Parathyroid adenoma (tissue), 2 donors: ENCODE measurements around the gene CDKN2D.

Experiments
- H2AFZ ChIP-seq: fragments of 300-600 bp; sonication (generic); one replicate; pipeline ENCODE4 v1.7.0; 2017; ENCODE audit warnings: antibody characterized with exemption, mild to moderate bottlenecking
- H3K27ac ChIP-seq: fragments of 300-600 bp; sonication (generic); one replicate; pipeline ENCODE4 v1.7.0; 2017
- H3K27me3 ChIP-seq: fragments of 300-600 bp; sonication (generic); one replicate; pipeline ENCODE4 v1.7.0; 2017; ENCODE audit warnings: low read length; ENCODE audit not compliant: control insufficient read depth, insufficient read depth
- H3K36me3 ChIP-seq: fragments of 300-600 bp; sonication (generic); one replicate; pipeline ENCODE4 v1.7.0; 2017; ENCODE audit warnings: low read length; ENCODE audit not compliant: control insufficient read depth, insufficient read depth
- H3K4me1 ChIP-seq: fragments of 300-600 bp; sonication (generic); one replicate; pipeline ENCODE4 v1.7.0; 2017; ENCODE audit warnings: control low read depth
- H3K4me2 ChIP-seq: fragments of 300-600 bp; sonication (generic); one replicate; pipeline ENCODE4 v1.7.0; 2017; ENCODE audit warnings: low read length
- H3K4me3 ChIP-seq: fragments of 300-600 bp; sonication (generic); one replicate; pipeline ENCODE4 v1.7.0; 2017; ENCODE audit warnings: low read depth, low read length
- H3K79me2 ChIP-seq: fragments of 300-600 bp; sonication (generic); one replicate; pipeline ENCODE4 v1.7.0; 2017; ENCODE audit warnings: control low read depth
- H3K9ac ChIP-seq: fragments of 300-600 bp; sonication (generic); one replicate; pipeline ENCODE4 v1.7.0; 2017; ENCODE audit warnings: mild to moderate bottlenecking
- H3K9me3 ChIP-seq: fragments of 300-600 bp; sonication (generic); one replicate; pipeline ENCODE4 v1.7.0; 2017; ENCODE audit warnings: low read length; ENCODE audit not compliant: control insufficient read depth
- TF ChIP-seq, protein P1 (sequence below): fragments of 300-600 bp; sonication (generic); IDR thresholded peaks from one replicate; pipeline ENCODE4 v1.7.0; 2017; ENCODE audit warnings: antibody characterized with exemption, mild to moderate bottlenecking
- donor health status: primary hyperparathyroidism.

CDKN2D gene

DNA sequence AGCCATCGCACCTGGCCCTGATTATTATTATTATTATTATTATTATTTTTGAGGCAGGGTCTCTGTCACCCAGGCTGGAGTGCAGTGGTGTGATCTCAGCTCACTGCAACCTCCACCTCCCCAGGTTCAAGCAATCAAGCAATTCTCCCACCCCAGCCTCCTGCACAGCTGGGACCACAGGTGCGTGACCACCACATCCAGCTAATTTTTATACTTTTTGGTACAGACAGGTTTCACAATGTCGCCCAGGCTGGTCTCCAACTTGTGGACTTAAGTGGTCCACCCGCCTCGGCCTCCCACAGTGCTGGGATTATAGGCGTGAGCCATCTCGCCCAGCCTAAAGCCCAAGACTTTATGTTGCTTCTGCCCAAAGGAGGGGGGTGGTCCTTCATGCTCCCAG, 24.4 kb upstream of the CDKN2D start:
- Histone ChIP-seq H3K79me2 (no peaks in the 10 kb centered on the region), H3K4me1 (no peaks in the 10 kb centered on the region), H2AFZ (no peak overlapping the region), H3K27ac (no peak overlapping the region), H3K4me2 (no peak overlapping the region), H3K4me3 (no peak overlapping the region), H3K36me3 (no peaks in the 10 kb centered on the region), H3K9me3 (no peaks in the 10 kb centered on the region), H3K27me3 (no peaks in the 10 kb centered on the region), H3K9ac (no peak overlapping the region)
- TF ChIP-seq, protein P1, sequence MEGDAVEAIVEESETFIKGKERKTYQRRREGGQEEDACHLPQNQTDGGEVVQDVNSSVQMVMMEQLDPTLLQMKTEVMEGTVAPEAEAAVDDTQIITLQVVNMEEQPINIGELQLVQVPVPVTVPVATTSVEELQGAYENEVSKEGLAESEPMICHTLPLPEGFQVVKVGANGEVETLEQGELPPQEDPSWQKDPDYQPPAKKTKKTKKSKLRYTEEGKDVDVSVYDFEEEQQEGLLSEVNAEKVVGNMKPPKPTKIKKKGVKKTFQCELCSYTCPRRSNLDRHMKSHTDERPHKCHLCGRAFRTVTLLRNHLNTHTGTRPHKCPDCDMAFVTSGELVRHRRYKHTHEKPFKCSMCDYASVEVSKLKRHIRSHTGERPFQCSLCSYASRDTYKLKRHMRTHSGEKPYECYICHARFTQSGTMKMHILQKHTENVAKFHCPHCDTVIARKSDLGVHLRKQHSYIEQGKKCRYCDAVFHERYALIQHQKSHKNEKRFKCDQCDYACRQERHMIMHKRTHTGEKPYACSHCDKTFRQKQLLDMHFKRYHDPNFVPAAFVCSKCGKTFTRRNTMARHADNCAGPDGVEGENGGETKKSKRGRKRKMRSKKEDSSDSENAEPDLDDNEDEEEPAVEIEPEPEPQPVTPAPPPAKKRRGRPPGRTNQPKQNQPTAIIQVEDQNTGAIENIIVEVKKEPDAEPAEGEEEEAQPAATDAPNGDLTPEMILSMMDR: no peak

- Histone ChIP-seq H3K9ac (no peak overlapping the region), H3K9me3 (no peaks in the 10 kb centered on the region), H3K79me2 (no peaks in the 10 kb centered on the region), H3K4me2 (no peak overlapping the region), H3K4me1 (no peaks in the 10 kb centered on the region), H3K4me3 (no peak overlapping the region), H3K27me3 (no peaks in the 10 kb centered on the region), H3K36me3 (no peaks in the 10 kb centered on the region), H2AFZ (peak overlapping the region; percentile 91), H3K27ac (no peak overlapping the region)
- TF ChIP-seq, protein P1: no peak
Measured at GRCh38 chr19:10587839-10588150, 19.0 kb upstream of the CDKN2D start.

DNA sequence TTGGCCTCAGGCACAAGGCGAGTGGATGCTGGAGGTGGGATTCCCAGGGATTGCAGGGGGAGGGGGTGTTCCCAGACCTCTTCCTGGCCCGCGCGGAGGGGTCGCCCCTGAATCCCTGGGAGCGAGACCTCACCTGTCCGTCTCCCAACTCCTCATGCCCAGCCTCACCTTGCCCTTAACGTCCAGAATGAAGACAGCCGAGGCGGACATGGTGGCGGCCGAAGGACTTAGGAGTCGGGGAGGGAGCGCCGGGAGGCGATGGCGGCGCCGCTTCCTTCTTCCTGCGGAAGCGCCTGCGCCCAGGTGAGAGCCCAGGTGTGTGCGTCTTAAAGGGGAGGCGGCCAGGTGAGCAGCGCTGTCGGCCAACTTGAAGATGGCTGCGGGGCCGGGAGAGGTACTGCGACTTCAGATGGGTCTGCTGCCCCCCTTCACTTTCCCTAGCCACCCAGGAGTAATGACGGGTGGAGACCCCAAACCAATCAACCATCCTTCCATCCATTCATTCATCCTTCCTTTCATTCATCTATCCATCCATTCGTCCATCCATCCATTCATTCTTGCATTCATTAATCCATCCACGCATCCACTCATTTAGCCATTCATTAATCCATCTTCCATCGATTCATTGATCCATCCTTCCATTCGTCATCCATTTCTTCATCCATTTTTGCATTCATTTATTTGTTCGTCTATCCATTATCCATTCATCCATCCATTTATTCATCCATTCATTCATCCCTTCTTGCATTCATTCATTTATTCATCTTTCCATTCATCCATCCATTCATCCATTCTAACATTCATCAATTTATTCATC, 18.5 kb upstream of the CDKN2D start, which contains the start of gene AP1M2:
Gene AP1M2, minus strand, starts transcription at position 291 of the 817 bp plus-strand sequence. Its CDS starts 81 bp downstream, at position 210.
- Histone ChIP-seq H3K27ac (peak within 1 kb of the TSS; percentile 61), H3K9me3 (no peaks in the 10 kb centered on the region), H3K4me1 (no peaks in the 10 kb centered on the region), H3K9ac (peak within 1 kb of the TSS; percentile 57), H3K79me2 (no peaks in the 10 kb centered on the region), H3K4me2 (peak within 1 kb of the TSS; percentile 58), H3K4me3 (peak within 1 kb of the TSS; percentile 70), H2AFZ (peak within 1 kb of the TSS; percentile 91), H3K27me3 (no peaks in the 10 kb centered on the region), H3K36me3 (no peaks in the 10 kb centered on the region)
- TF ChIP-seq, protein P1: no peak

GRCh38 chr19:10586396-10586795, 17.6 kb upstream of the CDKN2D start:
- Histone ChIP-seq H3K27me3 (no peaks in the 10 kb centered on the region), H3K27ac (no peak overlapping the region), H3K4me3 (peak overlapping the region; percentile 70), H3K9ac (no peak overlapping the region), H3K4me1 (no peaks in the 10 kb centered on the region), H2AFZ (peak overlapping the region; percentile 91), H3K9me3 (no peaks in the 10 kb centered on the region), H3K79me2 (no peaks in the 10 kb centered on the region), H3K36me3 (no peaks in the 10 kb centered on the region), H3K4me2 (peak overlapping the region; percentile 58)
- TF ChIP-seq, protein P1: no peak
